Esophagus muscularis mucosa (tissue), 4 donors: ENCODE data around the gene ELL3.

Source experiments
- EP300 ChIP-seq: sonication (generic); formaldehyde crosslinking; IDR thresholded peaks from one replicate; pipeline ENCODE4 v1.6.1; 2017; ENCODE audit warnings: antibody characterized with exemption
- POLR2A ChIP-seq: fragments of 450-650 bp; IDR thresholded peaks from one replicate; pipeline ENCODE4 v1.6.1; 2017; ENCODE audit warnings: antibody characterized with exemption, moderate library complexity, mild to moderate bottlenecking, low read depth
- POLR2AphosphoS5 ChIP-seq, 2 donors: sonication (generic); formaldehyde crosslinking; IDR thresholded peaks; one replicate each; pipeline ENCODE4 v1.6.1; 2017; ENCODE audit warnings: antibody characterized with exemption in 2 of 2
- TF ChIP-seq, protein P1 (sequence below), 3 experiments: fragments of 200-600 bp in 2 of 3; fragments of 450-650 bp in 1 of 3; sonication (generic) in 2 of 3; IDR thresholded peaks; one replicate each; pipeline ENCODE4 v1.5.1; 2017 to 2019; ENCODE audit warnings: antibody characterized with exemption in 3 of 3, mild to moderate bottlenecking in 2 of 3, moderate library complexity in 1 of 3

DNA sequence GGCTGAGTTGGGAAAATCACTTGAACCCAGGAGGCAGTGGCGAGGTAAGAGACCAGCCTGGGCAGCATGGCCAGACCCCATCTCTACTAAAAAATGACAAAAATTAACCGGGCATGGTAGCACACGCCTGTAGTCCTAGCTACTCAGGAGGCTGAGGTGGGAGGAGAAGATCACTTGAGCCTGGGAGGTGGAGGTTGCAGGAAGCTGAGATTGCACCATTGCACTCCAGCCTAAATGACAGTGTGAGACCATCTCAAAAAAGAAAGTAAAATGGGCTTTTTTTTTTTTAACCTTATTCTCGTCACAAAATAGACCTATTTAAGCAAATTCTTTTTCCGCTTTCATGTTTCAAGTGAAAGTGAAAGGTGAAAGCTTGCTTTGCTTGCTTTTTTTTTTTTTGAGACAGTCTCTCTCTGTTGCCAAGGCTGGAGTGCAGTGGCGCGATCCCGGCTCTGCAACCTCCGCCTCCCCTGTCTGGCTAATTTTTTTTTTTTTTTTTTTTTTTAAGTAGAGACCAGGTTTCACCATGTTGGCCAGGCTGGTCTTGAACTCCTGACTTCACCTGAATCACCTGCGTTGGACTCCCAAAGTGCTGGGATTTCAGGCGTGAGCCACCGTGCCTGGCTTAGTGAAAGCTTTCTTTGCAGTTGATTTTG is 26.9 kb downstream of the ELL3 start:
- TF ChIP-seq, protein P1, sequence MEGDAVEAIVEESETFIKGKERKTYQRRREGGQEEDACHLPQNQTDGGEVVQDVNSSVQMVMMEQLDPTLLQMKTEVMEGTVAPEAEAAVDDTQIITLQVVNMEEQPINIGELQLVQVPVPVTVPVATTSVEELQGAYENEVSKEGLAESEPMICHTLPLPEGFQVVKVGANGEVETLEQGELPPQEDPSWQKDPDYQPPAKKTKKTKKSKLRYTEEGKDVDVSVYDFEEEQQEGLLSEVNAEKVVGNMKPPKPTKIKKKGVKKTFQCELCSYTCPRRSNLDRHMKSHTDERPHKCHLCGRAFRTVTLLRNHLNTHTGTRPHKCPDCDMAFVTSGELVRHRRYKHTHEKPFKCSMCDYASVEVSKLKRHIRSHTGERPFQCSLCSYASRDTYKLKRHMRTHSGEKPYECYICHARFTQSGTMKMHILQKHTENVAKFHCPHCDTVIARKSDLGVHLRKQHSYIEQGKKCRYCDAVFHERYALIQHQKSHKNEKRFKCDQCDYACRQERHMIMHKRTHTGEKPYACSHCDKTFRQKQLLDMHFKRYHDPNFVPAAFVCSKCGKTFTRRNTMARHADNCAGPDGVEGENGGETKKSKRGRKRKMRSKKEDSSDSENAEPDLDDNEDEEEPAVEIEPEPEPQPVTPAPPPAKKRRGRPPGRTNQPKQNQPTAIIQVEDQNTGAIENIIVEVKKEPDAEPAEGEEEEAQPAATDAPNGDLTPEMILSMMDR (IDR thresholded peaks at IDR 0.05): no peak
- TF ChIP-seq POLR2A: no peak
- no peak for TF ChIP-seq POLR2AphosphoS5 (IDR thresholded peaks at IDR 0.05)
- no peak for TF ChIP-seq EP300
